H1 (cell line): Measurements from ENCODE around the gene MRPS34. TPM values are rescaled to one million over a fixed set of nuclear protein-coding genes. Genes with fewer than 3 reads are reported as not detected.

Source experiments
- CTCF ChIA-PET: fragments of 300-600 bp; sonication (Branson Sonifier 250); formaldehyde crosslinking; loops from one replicate; lab custom pipeline; 2021; ENCODE audit not compliant: partially characterized antibody; lab: Charles Lee
- POLR2A ChIA-PET: fragments of 300-600 bp; sonication (Branson Sonifier 250); formaldehyde crosslinking; loops from one replicate; lab custom pipeline; 2021; ENCODE audit warnings: inconsistent platforms; ENCODE audit not compliant: partially characterized antibody; lab: Charles Lee
- DNase-seq, 2 experiments: peaks; one replicate each; pipeline versions ENCODE4 v3.0.0 to v3.0.0-alpha.2; 2010 to 2022; ENCODE audit warnings: low spot score in 2 of 2, low read depth in 1 of 2, mixed read lengths in 1 of 2
- FAIRE-seq: peaks from 2 replicates; lab custom pipeline; 2011; peaks lifted over from hg19 to GRCh38; lab: Jason Lieb, UNC
- H2AFZ ChIP-seq: 2 replicates; pipeline ENCODE4 v1.8.1; 2012; ENCODE audit warnings: low read length, inconsistent platforms
- H2AK5ac ChIP-seq: 2 replicates; pipeline ENCODE4 v1.6.1; 2013; ENCODE audit warnings: low read depth, low read length
- H2BK120ac ChIP-seq: replicated peaks from 2 replicates; pipeline ENCODE3; 2013; ENCODE audit warnings: low read depth, low read length, inconsistent platforms
- H2BK12ac ChIP-seq: 2 replicates; pipeline ENCODE4 v1.6.1; 2013; ENCODE audit warnings: low read depth, low read length
- H2BK15ac ChIP-seq: 2 replicates; pipeline ENCODE4 v1.6.1; 2013; ENCODE audit warnings: low read length
- H2BK20ac ChIP-seq: 2 replicates; pipeline ENCODE4 v1.6.1; 2013; ENCODE audit warnings: low read length
- H2BK5ac ChIP-seq: 2 replicates; pipeline ENCODE4 v1.6.1; 2013; ENCODE audit warnings: low read depth, low read length
- H3K14ac ChIP-seq: 2 replicates; pipeline ENCODE4 v1.6.1; 2013; ENCODE audit warnings: inconsistent platforms; ENCODE audit not compliant: insufficient read length
- H3K18ac ChIP-seq: 2 replicates; pipeline ENCODE4 v1.6.1; 2013; ENCODE audit warnings: low read length; ENCODE audit errors: extremely low read depth
- H3K23ac ChIP-seq: 2 replicates; pipeline ENCODE4 v1.6.1; 2013; ENCODE audit warnings: inconsistent platforms; ENCODE audit not compliant: insufficient read length
- H3K23me2 ChIP-seq: 2 replicates; pipeline ENCODE4 v1.6.1; 2013; ENCODE audit warnings: low read depth, low read length
- H3K27ac ChIP-seq: 2 replicates; pipeline ENCODE4 v1.6.1; 2011; ENCODE audit warnings: low read depth, low read length, inconsistent platforms
- H3K27me3 ChIP-seq, 4 experiments: replicated peaks in 1 of 4; 1 replicate in 1 of 4; 2 replicates in 3 of 4; pipeline versions ENCODE4 v1.6.1 to v1.8.1; 2011 to 2013; ENCODE audit warnings: low read length in 3 of 4, mild to moderate bottlenecking in 3 of 4, inconsistent platforms in 2 of 4, mixed read lengths in 2 of 4, moderate library complexity in 1 of 4; ENCODE audit not compliant: control insufficient read depth in 3 of 4, insufficient read depth in 3 of 4; ENCODE audit errors: extremely low read depth in 1 of 4
- H3K36me3 ChIP-seq, 4 experiments: 2 replicates each; pipeline versions ENCODE4 v1.6.1 to v1.8.1; 2011 to 2013; ENCODE audit warnings: mild to moderate bottlenecking in 4 of 4, low read length in 3 of 4, moderate library complexity in 2 of 4, control low read depth in 1 of 4, inconsistent platforms in 1 of 4; ENCODE audit not compliant: insufficient read depth in 4 of 4, control insufficient read depth in 2 of 4
- H3K4ac ChIP-seq: replicated peaks from 2 replicates; pipeline ENCODE3; 2013; ENCODE audit warnings: low read length, low read depth, mixed read lengths, inconsistent platforms; ENCODE audit not compliant: insufficient read length
- H3K4me1 ChIP-seq, 4 experiments: replicated peaks in 1 of 4; 1 replicate in 1 of 4; 2 replicates in 3 of 4; pipeline versions ENCODE4 v1.6.1 to v1.8.1; 2011 to 2013; ENCODE audit warnings: low read length in 3 of 4, inconsistent platforms in 2 of 4, mixed read lengths in 1 of 4; ENCODE audit not compliant: insufficient read depth in 4 of 4, control insufficient read depth in 3 of 4
- H3K4me2 ChIP-seq, 2 experiments: 2 replicates each; pipeline versions ENCODE4 v1.6.1 to v1.8.1; 2011 to 2013; ENCODE audit warnings: low read depth in 2 of 2, low read length in 2 of 2, control low read depth in 1 of 2, inconsistent platforms in 1 of 2, mild to moderate bottlenecking in 1 of 2; ENCODE audit not compliant: insufficient read depth in 1 of 2
- H3K4me3 ChIP-seq, 4 experiments: fragments of 200-600, 300-600 bp in 1 of 4; sonication (generic), shearing (Covaris generic), sonication (Bioruptor Twin) in 1 of 4; 2 replicates each; pipeline versions ENCODE4 v1.5.1 to v1.8.1; 2011 to 2016; ENCODE audit warnings: low read length in 4 of 4, low read depth in 3 of 4, control low read depth in 2 of 4, inconsistent platforms in 2 of 4, mild to moderate bottlenecking in 2 of 4, mixed read lengths in 1 of 4, moderate library complexity in 1 of 4; ENCODE audit not compliant: insufficient read depth in 2 of 4; ENCODE audit errors: extremely low read depth in 1 of 4
- H3K56ac ChIP-seq: replicated peaks from 2 replicates; pipeline ENCODE3; 2013; ENCODE audit warnings: low read depth, mild to moderate bottlenecking, mixed read lengths, low read length, inconsistent platforms; ENCODE audit not compliant: insufficient read length
- H3K79me1 ChIP-seq: 2 replicates; pipeline ENCODE4 v1.6.1; 2013; ENCODE audit warnings: low read depth, low read length, control low read depth
- H3K79me2 ChIP-seq, 2 experiments: 2 replicates each; pipeline versions ENCODE4 v1.6.1 to v1.8.1; 2012 to 2013; ENCODE audit warnings: low read length in 2 of 2, mild to moderate bottlenecking in 2 of 2, inconsistent platforms in 1 of 2; ENCODE audit not compliant: insufficient read depth in 2 of 2, control insufficient read depth in 1 of 2
- H3K9ac ChIP-seq, 4 experiments: replicated peaks in 1 of 4; 1 replicate in 1 of 4; 2 replicates in 3 of 4; pipeline versions ENCODE4 v1.6.1 to v1.8.1; 2011 to 2013; ENCODE audit warnings: low read depth in 3 of 4, low read length in 3 of 4, control low read depth in 2 of 4, mild to moderate bottlenecking in 2 of 4, moderate library complexity in 2 of 4, inconsistent platforms in 1 of 4; ENCODE audit errors: extremely low read depth in 1 of 4
- H3K9me3 ChIP-seq, 2 experiments: 2 replicates each; pipeline versions ENCODE4 v1.6.1 to v1.8.1; 2012 to 2013; ENCODE audit warnings: mild to moderate bottlenecking in 2 of 2, moderate library complexity in 2 of 2, control low read depth in 1 of 2, inconsistent platforms in 1 of 2, low read depth in 1 of 2, low read length in 1 of 2, mixed read lengths in 1 of 2; ENCODE audit not compliant: insufficient read depth in 2 of 2
- H4K20me1 ChIP-seq, 2 experiments: replicated peaks in 1 of 2; 2 replicates each; pipeline versions ENCODE3 to v1.8.1; 2011 to 2013; ENCODE audit warnings: inconsistent platforms in 2 of 2, low read length in 2 of 2, mild to moderate bottlenecking in 1 of 2; ENCODE audit not compliant: insufficient read depth in 2 of 2, control insufficient read depth in 1 of 2
- H4K5ac ChIP-seq: 2 replicates; pipeline ENCODE4 v1.6.1; 2013; ENCODE audit warnings: low read length, low read depth, mixed read lengths, inconsistent platforms; ENCODE audit not compliant: insufficient read length
- H4K8ac ChIP-seq: 2 replicates; pipeline ENCODE4 v1.8.0; 2013; ENCODE audit warnings: mild to moderate bottlenecking, moderate library complexity, low read length, inconsistent platforms; ENCODE audit not compliant: insufficient read depth; ENCODE audit errors: extremely low read depth
- H4K91ac ChIP-seq: replicated peaks from 2 replicates; pipeline ENCODE3; 2013; ENCODE audit warnings: low read length, mixed read lengths, inconsistent platforms; ENCODE audit not compliant: insufficient read length
- ASH2L ChIP-seq: fragments of 200-600, 300-600 bp; sonication (generic); IDR thresholded peaks from one replicate; pipeline ENCODE4 v1.7.1; 2017; ENCODE audit warnings: low read length
- BRCA1 ChIP-seq: IDR thresholded peaks from 2 replicates; pipeline ENCODE4 v1.6.1; 2012; ENCODE audit warnings: low read depth, low read length, improper control_type of control experiment
- EZH2 ChIP-seq: fragments of 200-600 bp; sonication (generic); IDR thresholded peaks from 2 replicates; pipeline ENCODE4 v1.7.1; 2012; ENCODE audit warnings: low read depth, mild to moderate bottlenecking, moderate library complexity, low read length, inconsistent platforms; ENCODE audit not compliant: severe bottlenecking
- JUN ChIP-seq: IDR thresholded peaks from 2 replicates; pipeline ENCODE4 v1.6.1; 2011; ENCODE audit warnings: low read depth, mild to moderate bottlenecking, improper control_type of control experiment, low read length
- JUND ChIP-seq: IDR thresholded peaks from 2 replicates; pipeline ENCODE4 v1.6.1; 2011; ENCODE audit warnings: mild to moderate bottlenecking, improper control_type of control experiment, low read length
- PHF8 ChIP-seq: fragments of 200-600 bp; sonication (generic); conservative IDR thresholded peaks from 2 replicates; pipeline ENCODE4 v1.7.1; 2012; ENCODE audit warnings: low read depth, mild to moderate bottlenecking, inconsistent platforms, low read length, moderate library complexity
- POLR2AphosphoS5 ChIP-seq: IDR thresholded peaks from 2 replicates; pipeline ENCODE4 v1.6.1; 2011; ENCODE audit warnings: low read depth, low read length
- SIX5 ChIP-seq: IDR thresholded peaks from 2 replicates; pipeline ENCODE4 v1.6.1; 2011; ENCODE audit warnings: mild to moderate bottlenecking, low read depth, low read length
- TCF12 ChIP-seq: IDR thresholded peaks from 2 replicates; pipeline ENCODE4 v1.6.1; 2011; ENCODE audit warnings: low read depth, mild to moderate bottlenecking, low read length
- WGBS, 2 experiments: shearing (Covaris generic) in 1 of 2; methylation state at CpG; one replicate each; pipeline versions ENCODE4 v1.1.6 to v1.1.7; 2013 to 2015; ENCODE audit warnings: low lambda C conversion rate in 2 of 2, mixed read lengths in 2 of 2, inconsistent platforms in 1 of 2, low coverage in 1 of 2, missing lambda C conversion rate in 1 of 2; ENCODE audit not compliant: insufficient replicate concordance in 2 of 2, insufficient coverage in 1 of 2, insufficient read length in 1 of 2; ENCODE audit errors: extremely low coverage in 1 of 2, missing lambda C conversion rate in 1 of 2; 5-methylcytosine and 5-hydroxymethylcytosine counted together
- polyA plus RNA-seq, 7 experiments: library from polyadenylated mRNA; depleted of rRNA in 3 of 7; stranded (reverse) in 5 of 7; unstranded in 2 of 7; fragments of >200 nt in 5 of 7; fragments of 200-250 nt in 2 of 7; gene quantifications; 1 replicate in 5 of 7; 2 replicates in 1 of 7; 4 replicates in 1 of 7; pipeline versions ENCODE4 v1.2.1 to v1.2.3, GENCODE V29; 2011 to 2013; ENCODE audit warnings: missing spikeins in 2 of 7, mixed read lengths in 2 of 7
- total RNA-seq: library from RNA; stranded (reverse); fragmentation: NEBNext Ultra II Directional; extraction: Animal tissue kit (Norgen Biotek cat#: 25700); gene quantifications from 2 replicates; pipeline ENCODE4 v1.2.1, GENCODE V29; 2021
- TF ChIP-seq, protein P1 (sequence below): IDR thresholded peaks from 2 replicates; pipeline ENCODE4 v1.6.1; 2012; ENCODE audit warnings: inconsistent platforms
- TF ChIP-seq, protein P2 (sequence below): IDR thresholded peaks from 2 replicates; pipeline ENCODE4 v1.6.1; 2012; ENCODE audit warnings: inconsistent platforms

MRPS34 gene
- total and polyA plus RNA-seq, 2 of the 8 experiments (the other 6 are each of a cell fraction or from before 2014, with no cell fraction given): 168 to 252 TPM

DNA sequence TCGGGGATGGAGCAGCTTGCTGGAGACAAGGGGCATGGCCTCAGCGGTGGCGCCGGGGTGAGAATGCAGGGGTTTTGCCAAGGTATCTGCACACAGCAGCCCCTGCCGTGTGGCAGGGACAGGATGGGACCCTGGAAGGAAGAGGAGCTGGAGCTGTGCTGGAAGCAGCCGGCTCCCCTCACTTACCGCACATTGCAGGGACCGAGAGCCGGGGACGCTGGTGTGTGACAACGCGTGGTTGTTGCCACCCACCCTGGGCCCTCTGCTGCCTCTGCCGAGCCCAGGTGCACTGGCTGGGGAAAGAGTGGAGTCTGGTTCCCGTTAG, 12.9 kb upstream of the MRPS34 start:
- peaks cover 0 to 35% of the 10 kb centered on the region in 2 experiments; a peak in 3 of 4 replicates for H3K79me2 ChIP-seq
- H3K36me3 ChIP-seq: peaks cover 0 to 34% (median 2%) of the 10 kb centered on the region in 4 experiments; a peak in 4 of 8 replicates

More for the DNA sequence above, 12.9 kb upstream of the MRPS34 start:
- Histone ChIP-seq H4K91ac (no peak overlapping the region), H3K18ac (no peak overlapping the region), H3K23me2 (peaks cover 3% of the 10 kb centered on the region; the same call in 1 of the 2 replicates), H3K14ac (no peak overlapping the region), H3K4me2 (no peak overlapping the region), H2BK15ac (no peak overlapping the region), H2BK12ac (no peak overlapping the region), H2BK20ac (no peak overlapping the region), H3K56ac (no peak overlapping the region), H2AK5ac (no peak overlapping the region), H3K23ac (no peak overlapping the region), H4K20me1 (peaks cover 20 to 25% of the 10 kb centered on the region in 2 experiments), H3K4me3 (no peak overlapping the region), H4K5ac (no peak overlapping the region), H3K9ac (no peak overlapping the region), H2BK5ac (no peak overlapping the region), H3K9me3 (no peaks in the 10 kb centered on the region), H3K4me1 (peaks cover 0 to 7% (median 4%) of the 10 kb centered on the region in 4 experiments; a peak in 5 of 7 replicates), H2AFZ (no peak overlapping the region), H3K27ac (no peak overlapping the region), H2BK120ac (no peak overlapping the region), H3K4ac (no peak overlapping the region), H4K8ac (0 out of 2 replicates have a peak overlapping the region, but pooled peaks have one; percentile 5), H3K27me3 (no peaks in the 10 kb centered on the region), H3K79me1 (peaks cover 16% of the 10 kb centered on the region; the same call in 1 of the 2 replicates)
- no peak for FAIRE-seq
- 93% methylated on average over 14 of the region's 14 CpGs; no CpG with 5 or more reads in 1 of the 2 experiments for WGBS, 2 experiments
- DNase-seq: no peak
- TF ChIP-seq TCF12 (no peak), JUN (no peak), JUND (no peak), POLR2AphosphoS5 (no peak), EZH2 (no peak), PHF8 (no peak), SIX5 (no peak), ASH2L (no peak), BRCA1 (no peak)
- TF ChIP-seq, protein P1, sequence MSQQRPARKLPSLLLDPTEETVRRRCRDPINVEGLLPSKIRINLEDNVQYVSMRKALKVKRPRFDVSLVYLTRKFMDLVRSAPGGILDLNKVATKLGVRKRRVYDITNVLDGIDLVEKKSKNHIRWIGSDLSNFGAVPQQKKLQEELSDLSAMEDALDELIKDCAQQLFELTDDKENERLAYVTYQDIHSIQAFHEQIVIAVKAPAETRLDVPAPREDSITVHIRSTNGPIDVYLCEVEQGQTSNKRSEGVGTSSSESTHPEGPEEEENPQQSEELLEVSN: no peak
- TF ChIP-seq, protein P2, sequence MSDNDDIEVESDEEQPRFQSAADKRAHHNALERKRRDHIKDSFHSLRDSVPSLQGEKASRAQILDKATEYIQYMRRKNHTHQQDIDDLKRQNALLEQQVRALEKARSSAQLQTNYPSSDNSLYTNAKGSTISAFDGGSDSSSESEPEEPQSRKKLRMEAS: no peak
- ChIA-PET POLR2A (interaction anchor here (4.0 kb wide), 1 partner anchor 11 kb away, joined by 13 read pairs; no protein-coding TSS in a partner anchor), CTCF (interaction anchor here (0.5 to 1.4 kb wide), 3 partner anchors 12 to 42 kb away, joined by 3 to 4 read pairs (median 3); partner anchors contain the start of gene FAHD1)
